Measurements from ENCODE around the gene PHYHIPL. TPM values are rescaled to one million over a fixed set of nuclear protein-coding genes. Genes with fewer than 3 reads are reported as not detected.
A peak's percentile ranks its signal among the peaks of the same experiment; 100 is the strongest.

Gene PHYHIPL
- under 1 TPM; 0.44 to 0.68 TPM for total RNA-seq
- 22.7 TPM for polyA plus RNA-seq (2013, experiment 1 of 2)
- 16.6 TPM for polyA plus RNA-seq (2013, experiment 2 of 2)
- long read RNA-seq, experiment 1 = 0 reads
- long read RNA-seq, experiment 2, partial matches to known transcripts = 0 of 1 reads
- long read RNA-seq, experiment 2, other reads (novel, unspliced or antisense) = 0 of 1 reads
- long read RNA-seq, experiment 3, partial matches to known transcripts = 0 of 4 reads
- long read RNA-seq, experiment 3, other reads (novel, unspliced or antisense) = 1 of 4 reads
- long read RNA-seq, experiment 4, partial matches to known transcripts = 0 of 1 reads
- long read RNA-seq, experiment 4, other reads (novel, unspliced or antisense) = 0 of 1 reads

GRCh38 chr10:59176241-59177030, at the start of gene PHYHIPL:
PHYHIPL (plus strand) TSS chr10:59176643; CDS start chr10:59176854, 211 bp downstream.
- Histone ChIP-seq H3K4me3 (ENCODE audit: low read length) (peak within 1 kb of the TSS; percentile 77), H3K9me3 (ENCODE audit: control insufficient read depth, low read length) (no peaks in the 10 kb centered on the region), H3K27ac (ENCODE audit: low read depth, low read length) (peak within 1 kb of the TSS; percentile 91), H3K27me3 (ENCODE audit: control insufficient read depth, insufficient read depth, low read length, poor library complexity, severe bottlenecking) (peaks cover 64% of the 10 kb centered on the region), H3K4me1 (ENCODE audit: control insufficient read depth, insufficient read depth, low read length) (no peaks in the 10 kb centered on the region), H3K36me3 (ENCODE audit: control insufficient read depth, insufficient read depth, low read length) (no peaks in the 10 kb centered on the region), H3K9ac (ENCODE audit: extremely low read depth, low read length, poor library complexity, severe bottlenecking) (no peak within 1 kb of the TSS)
- Mint-ChIP-seq H3K36me3 (ENCODE audit: low read depth) (no peaks in the 10 kb centered on the region), H3K4me1 (peaks cover 5% of the 10 kb centered on the region), H3K27me3 (ENCODE audit: insufficient read depth) (peaks cover 56% of the 10 kb centered on the region), H3K27ac (no peak within 1 kb of the TSS), H3K4me3 (peak within 1 kb of the TSS; percentile 60), H3K9me3 (no peaks in the 10 kb centered on the region)
- WGBS, 2 experiments (ENCODE audit: insufficient coverage in 1 of 2, insufficient read length in 1 of 2) = 0 to 2% methylated on average over 10 to 90 of the region's 90 CpGs
- DNase-seq = peak; percentile 81
- no peak for TF ChIP-seq CTCF (conservative IDR thresholded peaks at IDR 0.05)

- Mint-ChIP-seq H3K36me3 (ENCODE audit: low read depth) (no peaks in the 10 kb centered on the region), H3K9me3 (no peaks in the 10 kb centered on the region), H3K27me3 (ENCODE audit: insufficient read depth) (no peaks in the 10 kb centered on the region), H3K4me1 (peaks cover 24% of the 10 kb centered on the region), H3K4me3 (no peak overlapping the region), H3K27ac (no peak overlapping the region)
- WGBS, 2 experiments (ENCODE audit: insufficient coverage in 1 of 2, insufficient read length in 1 of 2) = 44 to 83% methylated on average over 2 to 3 of the region's 3 CpGs
- no peaks in the 10 kb centered on the region for H3K27me3 ChIP-seq (ENCODE audit: control insufficient read depth, insufficient read depth, low read length, poor library complexity, severe bottlenecking)
- H3K36me3 ChIP-seq (ENCODE audit: control insufficient read depth, insufficient read depth, low read length) = no peaks in the 10 kb centered on the region
- H3K4me3 ChIP-seq (ENCODE audit: low read length) = peak overlapping the region; percentile 43
- no peak overlapping the region for H3K9ac ChIP-seq (ENCODE audit: extremely low read depth, low read length, poor library complexity, severe bottlenecking)
- H3K4me1 ChIP-seq (ENCODE audit: control insufficient read depth, insufficient read depth, low read length) = no peaks in the 10 kb centered on the region
- no peak for DNase-seq
- no peaks in the 10 kb centered on the region for H3K9me3 ChIP-seq (ENCODE audit: control insufficient read depth, low read length)
- H3K27ac ChIP-seq (ENCODE audit: low read depth, low read length) = no peak overlapping the region
- no peak for TF ChIP-seq CTCF (conservative IDR thresholded peaks at IDR 0.05)
Measured at GRCh38 chr10:59126991-59127390, 49.5 kb upstream of the PHYHIPL start.

DNA sequence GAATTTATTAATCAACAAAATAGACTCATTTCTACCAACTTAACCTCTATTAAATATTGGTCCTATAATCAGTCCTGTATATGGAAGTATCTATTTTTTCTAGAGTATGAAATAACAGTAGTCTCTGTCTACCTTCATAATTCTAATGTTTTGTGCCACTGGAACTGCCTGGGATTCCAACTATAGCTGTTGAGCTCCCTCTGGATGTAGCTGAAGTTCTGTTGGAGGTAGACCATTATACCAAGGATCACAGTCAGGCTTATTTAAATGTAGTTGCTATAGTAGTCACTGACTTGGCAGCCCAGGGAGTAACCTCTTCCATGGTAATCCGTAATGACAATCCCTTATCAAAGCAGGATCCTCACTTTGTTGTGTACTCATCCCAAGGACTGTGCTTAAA, 48.5 kb upstream of the PHYHIPL start:
- TF ChIP-seq CTCF (conservative IDR thresholded peaks at IDR 0.05) = no peak

More for the DNA sequence above, 48.5 kb upstream of the PHYHIPL start:
- Mint-ChIP-seq H3K27me3 (ENCODE audit: insufficient read depth) (no peaks in the 10 kb centered on the region), H3K9me3 (no peaks in the 10 kb centered on the region), H3K4me1 (peaks cover 24% of the 10 kb centered on the region), H3K36me3 (ENCODE audit: low read depth) (no peaks in the 10 kb centered on the region), H3K27ac (no peak overlapping the region), H3K4me3 (no peak overlapping the region)
- Histone ChIP-seq H3K27ac (ENCODE audit: low read depth, low read length) (no peak overlapping the region), H3K27me3 (ENCODE audit: control insufficient read depth, insufficient read depth, low read length, poor library complexity, severe bottlenecking) (no peaks in the 10 kb centered on the region), H3K4me1 (ENCODE audit: control insufficient read depth, insufficient read depth, low read length) (no peaks in the 10 kb centered on the region), H3K9ac (ENCODE audit: extremely low read depth, low read length, poor library complexity, severe bottlenecking) (no peak overlapping the region), H3K4me3 (ENCODE audit: low read length) (peak overlapping the region; percentile 43), H3K9me3 (ENCODE audit: control insufficient read depth, low read length) (no peaks in the 10 kb centered on the region), H3K36me3 (ENCODE audit: control insufficient read depth, insufficient read depth, low read length) (no peaks in the 10 kb centered on the region)
- 39 to 67% methylated on average over 1 of the region's 1 CpG for WGBS, 2 experiments (ENCODE audit: insufficient coverage in 1 of 2, insufficient read length in 1 of 2)
- DNase-seq = no peak
